Subcutaneous adipose tissue (tissue), 4 donors: ENCODE data around the gene HLA-E. TPM values are rescaled to one million over a fixed set of nuclear protein-coding genes. Genes with fewer than 3 reads are reported as not detected.

Experiments used
- total RNA-seq, 4 donors: library from RNA; depleted of rRNA; stranded (reverse); fragments of >200 nt; gene quantifications; one replicate each; pipeline ENCODE4 v1.1.0, GENCODE V29; 2016
- TF ChIP-seq, protein P1 (sequence below): fragments of 450-650 bp; IDR thresholded peaks from one replicate; pipeline ENCODE4 v1.5.1; 2016; ENCODE audit warnings: low read depth, mild to moderate bottlenecking, control low read depth, antibody characterized with exemption, moderate library complexity

HLA-E gene
- total RNA-seq, 4 donors from 2014 or later: 287 to 1,087 (median 819) TPM

DNA sequence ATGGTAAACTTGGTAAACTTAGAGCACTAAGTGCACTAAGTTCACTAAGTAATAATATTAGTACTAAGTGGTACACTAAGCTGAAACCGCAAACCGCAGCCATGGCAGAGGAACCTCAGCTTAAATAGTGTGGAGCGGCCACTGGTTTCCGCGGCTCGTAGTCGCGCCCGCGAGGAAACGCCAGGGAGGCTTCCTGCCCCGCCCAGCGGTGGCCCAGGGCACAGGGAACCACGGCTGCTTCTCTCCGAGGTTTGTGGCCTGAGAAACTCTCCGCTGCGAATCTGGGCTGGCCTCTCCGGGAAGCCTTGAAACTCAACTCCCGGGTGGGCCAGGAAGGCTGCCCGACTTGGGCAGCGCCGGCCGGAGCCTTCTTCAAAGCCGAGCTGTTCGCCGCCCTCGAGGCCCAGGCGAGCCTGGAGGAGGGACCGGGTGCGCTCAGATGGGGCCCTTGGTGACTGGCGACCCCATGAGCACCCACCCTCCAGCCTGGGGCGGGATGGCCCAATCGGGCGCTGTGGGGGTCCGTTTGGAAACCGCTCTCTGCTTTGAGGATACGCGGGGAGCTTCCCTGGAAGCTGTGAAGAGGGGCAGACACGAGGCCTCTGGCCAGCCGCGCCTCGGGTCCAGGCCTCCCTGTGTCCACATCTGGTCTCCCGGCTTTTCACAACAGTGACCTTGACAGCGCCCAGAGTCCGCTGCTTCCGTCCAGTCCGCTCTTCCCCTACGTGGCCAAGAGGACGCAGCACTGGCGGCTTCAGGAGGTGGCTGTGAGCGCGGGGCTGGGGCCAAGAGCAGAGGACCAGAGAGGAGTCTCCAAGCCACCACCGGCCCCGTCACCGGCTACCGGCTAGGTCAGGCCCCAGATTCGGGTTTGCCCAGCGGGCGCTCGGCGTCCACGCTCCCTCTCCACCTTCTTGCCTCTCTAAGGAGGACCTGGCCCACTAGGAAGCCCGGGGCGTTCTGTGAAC lies 25.4 kb upstream of the HLA-E start:
- TF ChIP-seq, protein P1, sequence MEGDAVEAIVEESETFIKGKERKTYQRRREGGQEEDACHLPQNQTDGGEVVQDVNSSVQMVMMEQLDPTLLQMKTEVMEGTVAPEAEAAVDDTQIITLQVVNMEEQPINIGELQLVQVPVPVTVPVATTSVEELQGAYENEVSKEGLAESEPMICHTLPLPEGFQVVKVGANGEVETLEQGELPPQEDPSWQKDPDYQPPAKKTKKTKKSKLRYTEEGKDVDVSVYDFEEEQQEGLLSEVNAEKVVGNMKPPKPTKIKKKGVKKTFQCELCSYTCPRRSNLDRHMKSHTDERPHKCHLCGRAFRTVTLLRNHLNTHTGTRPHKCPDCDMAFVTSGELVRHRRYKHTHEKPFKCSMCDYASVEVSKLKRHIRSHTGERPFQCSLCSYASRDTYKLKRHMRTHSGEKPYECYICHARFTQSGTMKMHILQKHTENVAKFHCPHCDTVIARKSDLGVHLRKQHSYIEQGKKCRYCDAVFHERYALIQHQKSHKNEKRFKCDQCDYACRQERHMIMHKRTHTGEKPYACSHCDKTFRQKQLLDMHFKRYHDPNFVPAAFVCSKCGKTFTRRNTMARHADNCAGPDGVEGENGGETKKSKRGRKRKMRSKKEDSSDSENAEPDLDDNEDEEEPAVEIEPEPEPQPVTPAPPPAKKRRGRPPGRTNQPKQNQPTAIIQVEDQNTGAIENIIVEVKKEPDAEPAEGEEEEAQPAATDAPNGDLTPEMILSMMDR: no peak

DNA sequence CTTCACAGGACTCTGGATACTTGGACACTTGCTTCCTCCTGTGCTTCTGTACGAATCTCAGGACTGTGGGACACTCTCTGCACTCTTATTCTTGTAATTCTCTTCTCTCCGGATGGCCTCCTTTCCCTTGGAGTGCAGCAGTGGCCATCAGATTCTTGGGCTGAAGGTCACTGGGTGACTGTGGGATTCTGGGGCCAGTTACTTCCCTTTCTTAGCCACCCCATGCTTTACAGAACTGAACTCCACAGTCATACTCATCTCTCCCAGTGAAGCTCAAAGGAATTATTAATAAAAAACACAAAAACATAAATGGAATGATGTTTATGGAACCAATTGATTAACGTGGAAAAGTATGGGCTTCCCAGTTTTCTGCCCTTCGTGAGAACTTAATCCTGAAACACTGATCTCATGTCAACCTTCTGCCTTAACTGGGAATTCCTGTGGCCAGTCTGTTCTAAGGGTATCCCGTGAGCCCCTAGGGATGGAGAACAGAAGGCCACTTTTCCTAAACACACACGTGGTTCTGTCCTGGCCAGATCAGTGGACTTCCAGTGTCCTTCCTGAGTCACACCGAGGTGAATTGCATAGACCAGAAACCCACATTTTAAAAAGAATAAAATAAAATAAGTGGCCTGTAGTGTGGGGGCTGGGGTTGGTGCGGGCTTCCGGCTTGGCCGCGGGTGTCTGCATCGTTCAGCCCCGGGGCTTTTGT lies 23.6 kb upstream of the HLA-E start:
- TF ChIP-seq, protein P1: no peak

DNA sequence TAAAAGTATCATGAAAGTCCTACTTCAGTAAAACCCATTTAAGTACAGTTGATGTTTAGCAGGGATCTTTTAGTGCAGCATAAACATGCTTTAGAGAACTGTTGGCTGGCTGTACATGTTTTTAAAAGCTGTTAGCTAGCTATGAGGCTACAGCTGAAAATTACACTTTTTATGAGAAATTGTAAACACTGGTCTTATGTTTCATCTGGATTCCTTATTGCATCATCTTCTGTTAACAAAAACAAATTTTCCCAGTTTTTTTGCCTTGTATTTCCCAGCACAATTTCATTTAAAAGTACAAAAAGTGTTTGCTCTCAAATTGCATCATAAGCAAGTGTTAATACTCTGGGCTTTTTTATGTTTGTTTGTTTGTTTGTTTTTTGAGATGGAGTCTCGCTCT lies 18.3 kb upstream of the HLA-E start:
- TF ChIP-seq, protein P1: no peak

DNA sequence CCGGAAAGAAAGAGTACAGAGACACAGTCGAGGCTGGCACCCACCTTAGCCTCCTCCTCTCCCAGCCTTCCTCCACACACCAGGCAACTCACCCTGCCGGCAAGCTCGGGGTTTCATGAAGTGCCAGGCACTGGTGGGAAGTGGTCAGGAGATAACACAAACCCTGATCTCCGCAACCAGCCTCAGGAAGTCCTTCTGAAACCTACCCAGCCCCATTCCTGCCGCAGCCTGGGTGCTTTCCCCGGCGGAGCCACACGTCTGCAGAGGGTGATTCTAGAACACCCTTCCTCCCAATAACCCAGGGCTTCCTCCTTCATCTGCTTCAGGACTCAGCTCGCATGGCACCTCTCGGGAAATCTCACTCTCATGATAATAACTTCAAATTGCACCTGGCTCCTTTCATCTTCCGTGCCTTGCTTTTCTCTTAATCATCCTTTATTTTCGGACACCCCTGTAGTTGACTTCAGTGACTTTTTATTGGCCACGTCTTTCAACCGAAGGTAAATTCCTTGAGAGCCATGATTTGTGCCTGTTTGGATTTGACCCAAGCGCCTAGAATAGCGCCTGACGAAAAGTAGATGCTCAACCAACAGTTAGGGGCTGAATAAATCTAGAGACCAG lies 8.7 kb upstream of the HLA-E start:
- TF ChIP-seq, protein P1: no peak

DNA sequence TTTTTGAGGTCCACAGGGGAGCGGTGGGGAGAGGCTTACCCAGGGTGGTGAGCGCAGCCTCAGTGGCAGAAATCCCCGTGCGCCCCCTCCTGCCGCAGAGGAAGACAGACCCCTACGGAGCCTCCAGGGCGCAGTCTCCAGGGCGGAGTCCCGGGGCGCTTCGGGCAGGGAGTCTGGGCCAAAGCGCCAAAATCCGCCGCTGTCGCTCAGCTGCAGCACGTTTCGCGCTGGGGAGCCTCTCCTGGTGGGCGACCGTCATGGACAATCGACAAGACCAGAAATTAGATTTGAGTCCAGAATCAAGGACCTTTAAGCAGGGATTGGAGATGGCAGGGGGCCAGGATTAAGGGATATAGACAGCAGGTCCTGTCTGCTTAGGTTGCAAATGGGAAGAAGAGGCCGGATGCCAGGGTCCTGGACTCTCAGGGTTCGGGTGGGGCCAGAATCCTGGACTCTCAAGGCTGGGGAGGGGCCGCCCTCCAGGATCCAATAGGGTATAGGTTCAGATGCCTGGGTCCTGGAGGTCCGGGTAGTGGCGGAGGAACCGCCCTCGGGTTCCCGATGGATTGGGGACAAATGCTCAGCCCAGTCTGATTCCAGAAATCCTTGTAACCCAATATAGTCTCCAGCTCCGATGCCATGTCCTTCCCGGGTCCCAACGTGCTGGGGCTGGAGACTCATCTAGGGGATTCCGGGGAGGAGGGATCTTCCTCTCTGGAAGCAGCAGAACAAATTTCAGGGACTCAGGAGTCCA lies 7.9 kb upstream of the HLA-E start:
- TF ChIP-seq, protein P1: no peak

DNA sequence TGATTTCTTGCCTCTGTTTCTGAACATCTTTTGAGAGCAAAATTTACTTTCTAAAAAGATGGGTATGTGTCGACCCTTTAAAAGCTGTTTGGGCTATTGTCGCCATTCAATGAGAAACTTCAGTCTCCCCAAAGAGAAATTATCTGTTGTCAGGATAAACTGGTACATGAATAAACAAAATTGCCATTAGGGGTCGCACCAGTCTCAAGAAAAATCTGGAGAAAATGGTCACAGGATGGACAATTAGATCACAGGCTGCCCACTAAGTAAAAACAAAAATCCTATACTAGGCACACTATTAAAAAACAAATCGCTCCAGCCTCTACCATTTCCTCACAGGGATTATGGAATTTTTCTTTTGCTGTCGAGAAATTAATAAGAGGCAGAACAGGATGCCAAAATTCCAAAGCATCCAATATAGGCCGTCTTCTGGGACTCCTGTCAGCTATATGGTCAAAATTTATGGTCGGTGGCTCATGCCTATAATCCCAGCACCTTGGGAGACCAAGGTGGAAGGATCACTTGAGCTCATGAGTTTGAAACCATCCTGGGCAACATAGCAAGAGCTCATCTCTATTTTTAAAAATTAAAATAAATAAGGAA lies 5.5 kb upstream of the HLA-E start:
- TF ChIP-seq, protein P1: no peak
